HCT116 (cell line): ENCODE measurements around the gene SCN1B.

Experiments used
- EZH2 ChIP-seq: fragments of 200-600 bp; sonication (generic); IDR thresholded peaks from 2 replicates; pipeline ENCODE4 v1.6.1; 2017; ENCODE audit warnings: antibody characterized with exemption, mixed run types
- POLR2A ChIP-seq: IDR thresholded peaks from 2 replicates; pipeline ENCODE4 v1.7.0; 2011; ENCODE audit warnings: borderline replicate concordance; ENCODE audit not compliant: insufficient read depth, insufficient read length; ENCODE audit errors: extremely low read depth
- POLR2AphosphoS5 ChIP-seq: IDR thresholded peaks from 2 replicates; pipeline ENCODE4 v1.6.1; 2011; ENCODE audit warnings: mild to moderate bottlenecking, low read depth, low read length, moderate library complexity
- RAD21 ChIP-seq: IDR thresholded peaks from 2 replicates; pipeline ENCODE4 v1.6.1; 2012; ENCODE audit warnings: low read depth, mild to moderate bottlenecking
- ZFX ChIP-seq: fragments of 450-650 bp; IDR thresholded peaks from 2 replicates; pipeline ENCODE4 v1.6.1; 2017
- ZNF274 ChIP-seq: fragments of 200-500 bp; sonication (Bioruptor generic); IDR thresholded peaks from 2 replicates; pipeline ENCODE4 v1.6.1; 2014; ENCODE audit warnings: mild to moderate bottlenecking, low read depth, low read length, inconsistent platforms
- TF ChIP-seq, protein P1 (sequence below), 3 experiments: fragments of 200-600 bp in 1 of 3; sonication (generic) in 1 of 3; IDR thresholded peaks in 2 of 3; conservative IDR thresholded peaks in 1 of 3; 2 replicates each; pipeline ENCODE4 v1.5.1; 2012 to 2017; ENCODE audit warnings: low read depth in 2 of 3, low read length in 2 of 3, antibody characterized with exemption in 1 of 3, borderline replicate concordance in 1 of 3, control low read depth in 1 of 3, mild to moderate bottlenecking in 1 of 3, mixed read lengths in 1 of 3, mixed run types in 1 of 3, moderate library complexity in 1 of 3; ENCODE audit not compliant: insufficient read depth in 1 of 3
- TF ChIP-seq, protein P2 (sequence below): IDR thresholded peaks from 2 replicates; pipeline ENCODE4 v1.6.1; 2012

- TF ChIP-seq POLR2A = no peak
- no peak for TF ChIP-seq ZNF274
- TF ChIP-seq, protein P1, sequence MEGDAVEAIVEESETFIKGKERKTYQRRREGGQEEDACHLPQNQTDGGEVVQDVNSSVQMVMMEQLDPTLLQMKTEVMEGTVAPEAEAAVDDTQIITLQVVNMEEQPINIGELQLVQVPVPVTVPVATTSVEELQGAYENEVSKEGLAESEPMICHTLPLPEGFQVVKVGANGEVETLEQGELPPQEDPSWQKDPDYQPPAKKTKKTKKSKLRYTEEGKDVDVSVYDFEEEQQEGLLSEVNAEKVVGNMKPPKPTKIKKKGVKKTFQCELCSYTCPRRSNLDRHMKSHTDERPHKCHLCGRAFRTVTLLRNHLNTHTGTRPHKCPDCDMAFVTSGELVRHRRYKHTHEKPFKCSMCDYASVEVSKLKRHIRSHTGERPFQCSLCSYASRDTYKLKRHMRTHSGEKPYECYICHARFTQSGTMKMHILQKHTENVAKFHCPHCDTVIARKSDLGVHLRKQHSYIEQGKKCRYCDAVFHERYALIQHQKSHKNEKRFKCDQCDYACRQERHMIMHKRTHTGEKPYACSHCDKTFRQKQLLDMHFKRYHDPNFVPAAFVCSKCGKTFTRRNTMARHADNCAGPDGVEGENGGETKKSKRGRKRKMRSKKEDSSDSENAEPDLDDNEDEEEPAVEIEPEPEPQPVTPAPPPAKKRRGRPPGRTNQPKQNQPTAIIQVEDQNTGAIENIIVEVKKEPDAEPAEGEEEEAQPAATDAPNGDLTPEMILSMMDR (IDR thresholded peaks at IDR 0.05 in 2 of 3, conservative IDR thresholded peaks at IDR 0.05 in 1 of 3; ENCODE audit: borderline replicate concordance in 1 of 3, insufficient read depth in 1 of 3, low read depth in 2 of 3, low read length in 2 of 3) = no peak
- TF ChIP-seq POLR2AphosphoS5 = no peak
- TF ChIP-seq EZH2 = no peak
- TF ChIP-seq RAD21 = no peak
- TF ChIP-seq ZFX = no peak
- TF ChIP-seq, protein P2, sequence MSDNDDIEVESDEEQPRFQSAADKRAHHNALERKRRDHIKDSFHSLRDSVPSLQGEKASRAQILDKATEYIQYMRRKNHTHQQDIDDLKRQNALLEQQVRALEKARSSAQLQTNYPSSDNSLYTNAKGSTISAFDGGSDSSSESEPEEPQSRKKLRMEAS = no peak
Observed at GRCh38 chr19:35009424-35010415, 20.6 kb upstream of the SCN1B start.
